GM19467 (cell line): ENCODE data around the gene IPMK.
"Not testable (repeated sequence)": the region's sequence is repeated elsewhere in the genome, so short reads cannot be mapped to it uniquely, and the experiment has no call there.

Experiments
- ATAC-seq: cut with Tn5 transposase; IDR thresholded peaks from one replicate; pipeline ENCODE4 v1.9.1; 2021; ENCODE audit warnings: mild to moderate bottlenecking, moderate library complexity; ENCODE audit not compliant: unreplicated experiment

The IPMK gene

GRCh38 chr10:58158806-58159205 is 108.9 kb downstream of the IPMK start:
- ATAC-seq, result no peak

GRCh38 chr10:58157076-58157766 is 110.5 kb downstream of the IPMK start:
- no peak for ATAC-seq

- not testable (repeated sequence) for ATAC-seq
Observed at GRCh38 chr10:58155941-58156340, 111.8 kb downstream of the IPMK start.

- no peak for ATAC-seq
Observed at GRCh38 chr10:58153751-58154150, 113.9 kb downstream of the IPMK start.

- peak; percentile 59 for ATAC-seq
Observed at GRCh38 chr10:58152673-58153263, 114.9 kb downstream of the IPMK start.

GRCh38 chr10:58150290-58150689 is 117.4 kb downstream of the IPMK start:
- ATAC-seq, result no peak

- no peak for ATAC-seq
Observed at GRCh38 chr10:58143944-58144343, 123.8 kb downstream of the IPMK start.
